HG02763 (cell line): ENCODE data around the gene KAT14.
"Not testable (repeated sequence)": the region's sequence is repeated elsewhere in the genome, so short reads cannot be mapped to it uniquely, and the experiment has no call there.

Experiments
- ATAC-seq: cut with Tn5 transposase; IDR thresholded peaks from one replicate; pipeline ENCODE4 v1.9.1; 2021; ENCODE audit warnings: mild to moderate bottlenecking, moderate library complexity; ENCODE audit not compliant: unreplicated experiment

The KAT14 gene

DNA sequence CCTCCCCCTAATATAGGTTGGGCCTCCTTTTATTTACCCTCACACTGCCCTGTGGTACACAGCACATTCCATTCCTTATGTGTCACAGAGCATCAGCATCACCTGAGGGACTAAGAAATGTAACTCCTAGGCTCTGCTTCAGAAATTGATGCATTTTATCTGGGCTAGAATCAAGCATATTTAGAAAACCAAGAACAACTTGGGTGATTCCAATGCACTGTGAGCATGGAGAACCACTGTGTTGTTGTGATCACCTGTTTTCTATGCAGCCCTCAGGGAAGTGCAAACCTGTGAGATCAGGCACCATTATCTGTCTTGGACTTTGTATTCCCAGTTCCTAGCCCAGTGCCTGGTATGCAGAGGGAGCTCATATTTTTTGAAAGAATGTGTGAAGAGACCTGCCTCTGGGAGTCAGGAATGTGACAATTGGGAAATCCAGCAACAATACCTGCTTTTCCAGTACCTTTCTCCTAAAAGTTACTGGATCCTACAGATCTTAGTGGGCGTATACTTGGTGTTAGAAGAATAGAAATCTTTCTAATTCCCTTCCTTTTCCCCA, 7.0 kb downstream of the KAT14 start:
- ATAC-seq, result no peak

DNA sequence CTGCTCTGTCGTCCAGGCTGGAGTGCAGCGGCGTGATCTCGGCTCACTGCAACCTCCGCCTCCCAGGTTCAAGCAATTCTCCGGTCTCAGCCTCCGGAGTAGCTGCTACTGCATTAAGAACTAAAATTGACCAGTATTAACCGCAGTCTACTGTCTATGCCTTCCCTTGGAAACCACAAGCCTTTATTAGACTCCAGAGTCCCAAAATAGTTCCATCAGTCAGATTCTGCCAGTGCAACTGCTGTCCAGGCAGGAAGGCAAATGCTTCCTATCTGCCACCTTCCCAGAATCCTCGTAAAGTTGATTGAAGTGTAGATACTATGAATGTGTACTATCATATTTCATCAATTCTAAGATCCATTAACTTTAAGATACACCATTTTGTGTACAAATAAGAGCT, 16.7 kb downstream of the KAT14 start:
- ATAC-seq, result no peak

DNA sequence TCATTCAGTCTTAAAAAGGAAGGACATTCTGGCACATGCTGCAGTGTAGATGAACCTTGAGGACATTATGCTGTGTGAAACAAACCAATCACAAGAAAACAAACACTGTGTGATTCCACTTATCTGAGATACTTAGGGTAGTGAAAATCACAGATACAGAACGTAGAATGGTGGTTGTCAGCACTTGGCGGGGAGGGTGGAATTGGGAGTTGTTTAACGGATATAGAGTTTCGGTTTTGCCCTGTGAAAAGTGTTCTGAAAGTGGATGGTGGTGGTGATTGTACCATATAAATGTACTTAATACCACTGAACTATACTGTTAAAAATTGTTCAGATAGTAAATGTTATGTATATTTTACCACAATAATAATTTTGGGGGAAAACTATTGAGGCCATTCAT, 18.4 kb downstream of the KAT14 start:
- ATAC-seq, result no peak

DNA sequence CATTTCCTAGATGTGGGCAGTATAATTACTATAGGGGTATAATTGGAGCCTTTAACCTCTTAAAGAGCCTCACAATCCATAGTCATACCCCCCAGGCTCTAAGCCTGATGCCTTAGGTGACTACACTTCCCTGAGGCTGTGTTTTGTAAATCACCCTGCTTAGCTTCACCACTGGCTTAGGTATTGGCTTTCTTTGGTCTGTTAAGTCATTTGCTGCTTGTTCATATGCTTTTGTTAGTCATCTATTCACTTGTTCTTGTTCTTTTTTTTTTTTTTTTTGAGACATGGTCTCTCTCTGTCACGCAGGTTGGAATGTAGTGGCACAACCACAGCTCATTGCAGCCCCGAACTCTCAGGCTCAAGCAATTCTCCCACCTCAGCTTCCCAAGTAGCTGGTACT, 26.7 kb downstream of the KAT14 start:
- no peak for ATAC-seq

DNA sequence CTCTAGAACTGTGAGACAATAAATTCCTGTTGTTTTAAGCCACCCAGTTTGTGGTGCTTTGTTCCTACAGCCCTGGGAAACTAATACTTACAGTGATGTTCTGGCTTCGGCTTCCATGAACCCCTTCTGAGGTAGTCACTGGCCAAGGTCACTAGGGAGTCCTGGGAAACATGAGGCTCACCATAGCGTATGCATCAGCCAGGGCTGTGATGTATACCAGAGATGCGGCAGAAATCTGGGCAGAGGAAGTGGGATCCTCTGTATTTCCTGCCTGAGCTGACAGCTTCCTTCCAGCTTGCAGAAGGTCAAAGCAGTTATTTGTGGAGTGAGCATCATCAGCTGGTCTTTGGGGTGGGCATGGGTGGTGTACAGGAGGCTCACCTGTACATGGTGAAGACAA, 27.9 kb downstream of the KAT14 start:
- no peak for ATAC-seq

DNA sequence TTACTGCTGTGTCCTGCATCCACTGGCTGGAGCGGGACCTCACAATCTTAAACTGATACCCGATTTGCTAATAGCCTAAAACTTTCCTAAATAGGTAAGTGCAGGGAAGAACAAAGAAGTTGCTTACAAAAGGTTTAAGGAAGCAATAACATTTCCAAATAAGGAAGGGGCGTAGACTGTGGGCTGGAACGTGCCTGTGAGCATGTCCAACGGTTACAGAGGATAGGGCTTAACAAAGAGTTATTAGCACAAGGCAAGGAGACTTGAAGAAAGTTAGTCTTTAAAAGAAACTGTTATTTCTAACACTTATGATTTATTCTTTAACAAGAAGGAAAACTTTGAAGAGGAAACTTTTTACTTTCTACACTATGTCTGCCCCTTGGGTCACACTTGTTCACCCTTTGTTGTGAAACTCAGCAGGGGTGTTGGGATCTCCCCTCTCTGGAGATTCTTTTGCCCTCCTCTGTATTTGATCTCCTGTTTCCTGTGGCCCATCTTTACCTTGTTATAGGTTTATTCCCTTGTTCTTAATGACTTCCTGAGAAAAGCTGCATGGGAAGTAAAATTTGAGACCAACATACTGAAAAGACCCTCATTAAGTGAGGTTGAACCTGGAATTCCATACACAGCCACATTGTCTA, 28.7 kb downstream of the KAT14 start:
- no peak for ATAC-seq

DNA sequence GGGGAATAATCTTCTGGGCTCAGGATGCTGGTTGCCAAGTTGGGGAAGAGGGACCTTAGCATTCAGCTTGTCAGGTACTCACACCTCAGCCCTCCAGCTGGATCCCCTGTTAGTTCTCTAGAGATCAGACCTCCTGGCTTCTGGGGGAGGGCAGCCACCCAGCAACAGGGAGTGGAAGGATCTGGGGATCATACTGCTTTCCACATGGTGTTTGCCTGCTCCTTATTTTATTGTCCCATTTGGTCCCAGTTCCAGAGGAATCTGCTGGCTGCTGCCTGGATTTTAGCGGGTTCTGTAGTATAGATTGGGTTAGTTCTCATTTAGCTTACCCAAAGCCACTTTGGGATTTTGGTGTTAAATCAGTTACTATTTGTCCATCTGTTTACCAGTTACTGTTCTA, 29.3 kb downstream of the KAT14 start:
- no peak for ATAC-seq

DNA sequence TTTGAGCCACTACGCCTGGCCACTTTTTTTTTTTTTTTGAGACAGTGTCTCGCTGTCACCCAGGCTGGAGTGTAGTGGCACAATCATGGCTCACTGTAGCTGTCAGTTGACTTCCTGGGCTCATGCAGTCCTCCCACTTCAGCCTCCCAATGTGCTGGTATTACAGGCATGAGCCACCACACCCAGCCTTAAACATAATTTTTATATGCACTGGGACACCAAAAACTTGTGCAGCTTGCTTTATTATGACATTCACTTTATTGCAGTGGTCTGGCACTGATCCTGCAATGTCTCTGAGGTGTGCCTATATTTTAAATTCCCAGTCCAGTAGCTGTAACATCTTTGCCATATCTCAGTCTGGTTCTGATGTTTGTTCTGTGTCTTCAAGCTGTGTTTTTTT, 34.7 kb downstream of the KAT14 start:
- no peak for ATAC-seq

DNA sequence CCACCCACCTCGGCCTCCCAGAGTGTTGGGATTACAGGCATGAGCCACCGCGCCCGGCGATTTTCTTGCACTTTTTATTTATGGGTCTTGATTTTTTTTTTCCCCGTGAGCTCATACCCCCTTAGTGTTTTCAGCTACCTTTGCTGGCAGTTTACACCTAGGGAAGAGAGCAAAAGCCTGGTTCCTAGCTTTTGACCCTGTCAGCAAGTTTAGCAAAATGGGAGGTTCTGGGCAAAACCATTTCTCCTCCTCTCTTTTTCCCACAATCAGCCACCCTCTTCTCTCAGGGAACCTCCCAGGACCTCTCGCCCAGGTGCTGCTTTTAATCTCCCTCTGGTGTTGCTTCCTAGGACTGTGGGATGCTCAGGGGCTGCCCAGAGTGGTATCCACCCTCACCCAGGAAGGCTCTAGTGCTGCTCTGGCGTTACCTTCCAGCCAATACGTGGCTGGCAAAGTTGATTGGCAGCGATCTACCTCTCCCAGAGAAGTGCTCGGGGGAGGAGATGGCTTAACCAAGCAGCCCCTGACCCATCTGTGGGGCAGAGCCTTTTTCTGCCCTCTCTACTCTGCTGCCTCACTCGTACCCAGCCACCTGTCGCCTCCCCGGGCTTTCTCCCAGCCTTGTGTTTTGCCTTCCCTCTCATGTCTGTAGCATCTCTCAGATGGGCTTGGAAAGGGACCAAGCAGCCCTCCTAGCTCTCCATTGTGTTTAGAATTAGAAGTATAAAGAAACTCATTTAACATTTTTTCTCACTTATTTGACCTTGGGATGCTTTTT, 37.4 kb downstream of the KAT14 start:
- ATAC-seq, result no peak

DNA sequence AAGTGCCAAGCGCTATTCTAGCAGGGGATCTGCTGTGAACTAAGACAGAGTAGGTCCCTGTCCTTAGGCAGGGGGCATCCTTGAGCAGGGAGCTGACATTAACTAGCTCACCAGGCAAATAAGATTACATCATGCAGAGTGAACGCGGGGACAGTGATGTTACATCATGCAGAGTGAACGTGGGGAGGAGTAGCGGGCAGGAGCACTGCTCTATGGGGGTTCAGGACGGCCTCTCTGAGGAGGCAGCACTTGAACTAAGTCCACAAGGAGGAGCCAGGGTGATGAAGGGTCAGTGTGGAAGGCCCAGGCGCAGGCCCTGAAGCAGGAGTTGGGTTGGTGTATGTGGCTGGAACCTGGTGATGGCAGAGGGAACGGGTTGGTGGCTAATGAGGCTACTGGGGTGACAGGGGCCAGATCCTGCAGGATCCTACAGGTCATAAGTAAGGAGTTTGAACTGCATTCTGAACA, 38.7 kb downstream of the KAT14 start:
- ATAC-seq, result no peak

DNA sequence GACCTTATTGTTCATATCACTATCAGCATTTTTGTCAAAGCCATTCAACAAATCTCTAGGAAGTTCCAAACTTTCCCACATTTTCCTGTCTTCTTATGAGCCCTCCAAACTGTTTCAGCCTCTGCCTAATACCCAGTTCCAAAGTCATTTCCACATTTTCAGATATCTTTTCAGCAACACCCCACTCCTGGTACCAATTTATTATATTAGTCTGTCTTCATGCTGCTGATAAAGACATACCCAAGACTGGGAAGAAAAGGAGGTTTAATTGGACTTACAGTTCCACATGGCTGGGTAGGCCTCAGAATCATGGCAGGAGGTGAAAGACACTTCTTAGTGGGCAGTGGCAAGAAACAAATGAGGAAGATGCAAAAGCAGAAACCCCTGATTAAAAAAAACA, 42.7 kb downstream of the KAT14 start:
- ATAC-seq, result not testable (repeated sequence)

DNA sequence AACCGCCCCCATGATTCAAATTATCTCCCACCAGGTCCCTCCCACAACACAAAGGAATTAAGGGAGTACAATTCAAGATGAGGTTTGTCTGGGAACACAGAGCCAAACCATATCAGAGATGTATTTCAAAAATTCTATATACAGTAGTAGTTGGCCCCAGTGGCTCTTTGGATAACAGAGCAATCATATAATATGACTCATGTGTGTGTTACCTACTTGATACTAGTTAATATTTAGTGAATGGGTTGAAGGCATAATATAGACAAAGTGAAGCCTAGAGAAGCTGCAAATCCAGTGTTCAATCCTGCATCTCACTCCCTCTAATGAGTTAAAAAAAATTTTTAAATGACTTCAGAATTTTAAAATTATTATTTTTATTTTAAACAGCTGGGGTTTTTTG, 43.2 kb downstream of the KAT14 start:
- no peak for ATAC-seq

DNA sequence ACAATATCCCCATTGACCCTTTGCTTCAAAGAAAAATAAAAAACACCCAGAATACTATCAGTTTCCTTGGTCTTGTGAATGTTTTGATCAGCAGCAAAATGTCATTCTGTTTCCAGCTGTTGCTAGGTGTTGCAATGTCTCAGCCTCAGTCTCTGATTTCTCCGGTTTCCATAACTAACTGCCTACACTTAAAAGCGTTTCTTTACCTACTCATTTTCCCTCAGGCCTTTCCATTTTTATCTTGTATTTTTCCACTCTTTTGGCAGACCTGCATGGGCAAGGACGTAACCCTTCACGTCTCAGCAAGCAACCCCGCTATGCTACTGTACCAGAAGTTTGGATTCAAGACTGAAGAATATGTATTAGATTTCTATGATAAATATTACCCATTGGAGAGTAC, 49.4 kb downstream of the KAT14 start:
- no peak for ATAC-seq

DNA sequence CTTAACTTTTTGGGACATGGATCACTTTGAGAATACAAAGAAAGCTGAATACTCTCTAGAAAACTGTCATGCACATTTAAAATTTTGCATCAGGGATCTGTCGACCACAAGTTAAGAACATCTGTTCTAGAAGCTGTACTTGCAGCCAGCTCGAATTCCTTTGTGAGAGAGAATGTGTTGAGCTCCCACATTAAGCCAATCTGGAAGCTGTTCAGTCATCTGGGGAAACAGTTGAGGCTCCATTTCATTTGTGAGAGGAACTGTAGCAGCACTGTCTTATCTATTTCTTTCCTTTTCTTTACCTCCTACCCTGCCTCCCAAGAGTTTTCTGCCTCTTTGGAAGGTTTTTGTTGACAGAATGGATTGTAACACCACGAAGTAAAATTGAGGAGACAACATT, 50.8 kb downstream of the KAT14 start:
- ATAC-seq, result no peak

DNA sequence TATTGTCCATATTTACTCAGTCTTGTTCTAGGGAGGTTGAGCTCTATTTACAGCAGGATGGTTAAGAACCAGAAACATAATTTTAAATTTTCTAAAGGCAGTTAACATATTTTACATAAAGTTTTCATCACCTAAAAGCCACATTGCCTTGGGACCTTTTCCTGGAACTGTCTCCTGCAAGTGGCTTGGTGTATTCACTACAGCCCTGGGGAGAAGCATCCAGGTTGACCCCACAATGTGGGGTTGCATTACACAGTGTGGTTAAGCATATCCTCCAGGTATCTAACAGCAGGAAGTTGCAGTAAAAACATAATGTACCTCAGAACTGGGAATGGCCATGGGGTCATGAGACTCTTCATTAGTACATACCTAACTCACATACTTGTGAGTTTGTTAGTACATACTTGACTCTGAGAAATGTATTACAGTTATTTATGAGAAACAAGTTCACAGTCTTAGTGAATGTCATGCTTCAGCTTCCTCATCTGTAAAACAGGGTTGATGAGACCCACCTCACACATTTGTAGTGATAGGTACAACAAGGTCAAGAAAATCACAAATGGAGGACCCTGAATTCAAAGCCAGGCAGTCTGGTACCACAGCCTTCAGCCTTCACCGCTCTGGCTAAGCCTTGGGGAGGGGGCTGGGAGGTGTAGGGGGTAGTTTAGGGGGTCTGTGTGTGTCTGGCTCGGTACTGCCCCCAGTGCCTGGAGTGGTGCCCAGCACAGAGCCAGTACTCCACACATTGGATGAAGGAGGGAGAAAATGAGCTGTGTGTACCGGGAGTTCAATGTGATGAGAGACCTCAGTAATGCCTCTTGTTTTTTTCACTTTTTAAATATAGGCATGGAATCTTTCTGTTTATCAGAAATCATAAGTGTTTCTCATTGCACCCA, 52.9 kb downstream of the KAT14 start:
- ATAC-seq, result no peak

DNA sequence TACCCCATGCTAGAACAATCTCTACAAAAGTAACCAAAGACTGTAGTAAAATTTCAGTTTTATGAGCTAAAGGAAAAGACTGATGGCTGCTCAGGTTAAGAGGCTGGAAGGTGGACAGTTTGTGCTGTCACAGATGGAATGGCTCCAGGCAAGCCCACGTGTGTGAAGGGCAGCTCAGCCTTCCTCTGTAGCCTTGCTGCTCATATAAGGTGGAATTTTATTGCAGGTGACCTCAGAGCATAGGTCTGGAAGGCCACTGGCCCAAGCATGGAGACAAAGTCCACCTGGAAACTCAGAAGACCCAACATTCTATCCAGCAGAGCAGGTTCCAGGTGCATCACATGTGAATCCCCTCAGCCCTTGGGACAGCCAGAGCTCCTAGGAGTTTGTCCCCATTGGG, 53.6 kb downstream of the KAT14 start:
- ATAC-seq, result no peak

DNA sequence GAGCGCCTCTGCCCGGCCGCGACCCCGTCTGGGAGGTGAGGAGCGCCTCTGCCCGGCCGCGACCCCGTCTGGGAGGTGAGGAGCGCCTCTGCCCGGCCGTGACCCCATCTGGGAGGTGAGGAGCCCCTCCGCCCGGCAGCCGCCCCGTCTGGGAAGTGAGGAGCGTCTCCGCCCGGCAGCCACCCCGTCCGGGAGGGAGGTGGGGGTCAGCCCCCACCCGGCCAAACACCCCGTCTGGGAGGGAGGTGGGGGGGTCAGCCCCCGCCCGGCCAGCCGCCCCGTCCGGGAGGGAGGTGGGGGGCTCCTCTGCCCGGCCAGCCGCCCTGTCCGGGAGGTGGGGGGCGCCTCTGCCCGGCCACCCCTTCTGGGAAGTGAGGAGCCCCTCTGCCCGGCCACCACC, 56.8 kb downstream of the KAT14 start:
- ATAC-seq, result not testable (repeated sequence)

DNA sequence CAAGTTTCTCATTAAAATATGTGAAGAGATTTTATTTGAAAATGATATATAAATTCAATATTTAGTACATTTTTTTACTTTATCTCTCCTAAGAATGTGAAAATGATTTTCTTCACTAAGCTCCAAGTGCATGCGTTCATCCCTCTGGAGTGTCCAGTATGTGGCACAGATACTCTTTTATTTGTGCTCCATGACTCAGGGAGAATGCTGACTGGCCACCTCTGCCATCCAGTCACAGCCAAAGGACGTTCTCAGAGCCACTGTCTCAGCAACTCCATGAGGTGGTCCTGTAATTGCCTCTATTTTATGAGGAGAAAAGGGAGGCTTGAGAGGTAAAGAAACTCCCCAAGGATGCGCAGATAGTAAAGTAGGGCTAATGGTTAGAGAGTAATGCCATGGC, 58.3 kb downstream of the KAT14 start:
- no peak for ATAC-seq

DNA sequence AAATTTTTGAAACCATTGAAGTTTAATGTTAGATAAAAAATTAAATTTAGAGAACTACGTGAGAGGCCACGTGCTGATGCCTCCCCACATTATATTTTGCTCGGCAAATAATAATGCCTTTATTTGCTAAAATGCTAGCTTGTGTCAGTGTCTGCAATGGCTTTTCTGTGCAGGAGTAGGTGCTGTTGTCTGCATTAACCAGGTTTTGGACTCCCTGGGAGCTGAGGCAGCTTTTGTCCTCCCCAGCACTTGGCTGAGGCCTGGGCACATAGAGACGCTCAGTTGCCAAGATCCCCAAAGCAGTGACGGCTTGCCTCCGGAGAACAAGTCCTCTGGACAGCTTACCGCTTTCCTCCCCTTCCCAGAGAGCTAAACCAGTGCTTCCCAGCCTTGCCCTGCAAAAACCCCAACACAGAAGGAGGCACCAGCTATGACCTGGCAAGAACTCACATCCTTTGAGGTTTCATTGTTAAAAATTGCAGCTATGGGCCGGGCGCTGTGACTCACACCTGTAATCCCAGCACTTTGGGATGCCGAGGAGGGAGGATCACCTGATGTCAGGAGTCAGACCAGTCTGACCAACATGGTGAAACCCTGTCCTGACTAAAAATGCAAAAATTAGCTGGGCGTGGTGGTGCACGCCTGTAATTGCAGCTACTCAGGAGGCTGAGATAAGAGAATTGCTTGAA, 59.9 kb downstream of the KAT14 start:
- no peak for ATAC-seq

DNA sequence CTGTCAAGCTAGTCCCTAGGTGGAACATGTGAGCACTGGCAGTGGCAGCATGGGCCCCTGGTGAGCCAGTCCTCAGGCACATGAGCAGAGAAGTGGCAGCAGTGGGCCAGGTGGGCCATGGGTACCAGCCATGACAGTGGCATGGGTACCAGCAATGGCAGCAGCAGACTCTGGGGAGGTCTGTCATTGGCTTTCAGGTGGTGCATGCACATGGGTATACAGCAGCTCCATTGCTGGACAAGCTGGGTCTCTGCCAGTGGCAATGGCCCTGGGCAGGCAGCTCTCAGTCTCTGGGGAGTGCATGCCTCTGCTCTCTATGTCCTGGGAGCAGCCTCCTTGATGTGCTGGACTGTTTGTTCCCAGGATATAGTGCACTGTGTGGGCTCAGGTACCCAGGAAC, 65.3 kb downstream of the KAT14 start:
- ATAC-seq, result no peak

DNA sequence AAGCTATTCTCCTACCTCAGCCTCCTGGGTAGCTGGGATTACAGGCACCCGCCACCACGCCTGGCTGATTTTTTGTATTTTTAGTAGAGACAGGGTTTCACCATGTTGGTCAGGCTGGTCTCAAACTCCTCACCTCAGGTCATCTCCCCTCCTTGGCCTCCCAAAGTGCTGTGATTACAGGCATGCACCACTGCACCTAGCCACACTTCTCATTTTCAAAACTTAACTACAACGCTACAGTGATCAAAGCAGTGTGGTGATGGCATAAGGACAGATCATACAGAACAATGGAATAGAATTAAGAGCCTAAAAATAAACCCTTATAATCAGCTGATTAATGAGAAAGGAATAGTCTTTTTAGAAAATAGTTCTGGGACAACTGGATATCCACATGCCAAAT, 66.0 kb downstream of the KAT14 start:
- not testable (repeated sequence) for ATAC-seq
